Mesothelial cell of epicardium (in vitro differentiated cells): ENCODE results near the gene H6PD. TPM values are rescaled to one million over a fixed set of nuclear protein-coding genes. Genes with fewer than 3 reads are reported as not detected.

ENCODE experiments used
- DNase-seq, 2 experiments: peaks; one replicate each; pipeline ENCODE4 v3.0.0; 2021; ENCODE audit warnings: low spot score in 2 of 2; ENCODE audit not compliant: unreplicated experiment in 2 of 2
- H3K27ac Mint-ChIP-seq: 2 replicates; pipeline ENCODE4 v1.8.0; 2021; ENCODE audit warnings: mixed read lengths
- H3K27me3 Mint-ChIP-seq: 2 replicates; pipeline ENCODE4 v1.8.0; 2021; ENCODE audit warnings: low read depth, mixed read lengths
- H3K36me3 Mint-ChIP-seq: 2 replicates; pipeline ENCODE4 v1.8.0; 2021; ENCODE audit warnings: mixed read lengths
- H3K4me1 Mint-ChIP-seq: 2 replicates; pipeline ENCODE4 v1.8.0; 2021; ENCODE audit warnings: mixed read lengths
- H3K4me3 Mint-ChIP-seq: 2 replicates; pipeline ENCODE4 v1.8.0; 2021; ENCODE audit warnings: mild to moderate bottlenecking, moderate library complexity, mixed read lengths
- H3K9me3 Mint-ChIP-seq: 2 replicates; pipeline ENCODE4 v1.8.0; 2021; ENCODE audit warnings: mixed read lengths
- total RNA-seq: library from RNA; stranded (reverse); gene quantifications from 3 replicates; pipeline ENCODE4 v1.2.1, GENCODE V29; 2021
- TF ChIP-seq, protein P1 (sequence below): fragments of 200-600 bp; sonication (generic); IDR thresholded peaks from one replicate; pipeline ENCODE4 v1.5.0; 2021; ENCODE audit warnings: antibody characterized with exemption; ENCODE audit not compliant: unreplicated experiment

H6PD gene
- total RNA-seq, 1 donor from 2014 or later, result 73.1 TPM

DNA sequence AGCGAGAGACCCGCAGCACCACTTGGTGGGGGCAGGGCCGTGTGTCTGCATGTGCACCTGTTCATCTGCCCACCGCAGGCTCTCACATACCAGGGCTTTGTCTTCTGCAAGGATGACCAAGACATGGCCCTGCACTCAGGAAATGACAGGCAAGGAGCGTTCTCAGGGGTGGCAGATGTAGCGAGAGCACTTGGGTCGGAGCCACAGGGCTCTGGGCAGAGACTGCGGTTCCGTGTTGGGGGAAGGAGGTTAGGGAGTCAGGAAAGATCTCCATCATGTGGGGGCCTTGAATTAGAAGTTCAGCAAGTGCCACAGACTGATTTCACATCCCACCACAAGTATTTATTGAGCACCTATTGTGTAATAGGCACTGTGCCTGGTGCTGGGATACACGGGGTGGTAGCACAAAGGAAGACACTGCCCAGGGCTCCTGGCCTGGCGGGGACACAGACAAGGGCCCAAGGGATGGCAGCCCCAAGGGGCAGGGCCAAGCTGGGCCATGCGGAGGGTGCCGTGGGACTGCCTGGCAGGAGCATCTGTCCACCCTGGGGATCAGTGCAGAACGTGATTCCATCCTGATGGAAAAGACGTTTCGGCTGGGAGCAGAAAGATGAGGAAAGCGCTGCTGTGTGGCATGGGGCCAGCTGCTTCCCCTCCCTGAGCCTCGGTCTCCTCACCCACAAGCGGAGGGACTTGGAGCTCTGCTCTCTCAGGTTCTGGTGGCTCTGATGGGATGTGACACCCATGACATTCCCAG lies 46.7 kb downstream of the H6PD start:
- Mint-ChIP-seq H3K27me3 (peaks cover 4% of the 10 kb centered on the region), H3K4me1 (peaks cover 15% of the 10 kb centered on the region), H3K9me3 (peaks cover 17% of the 10 kb centered on the region), H3K4me3 (no peak overlapping the region), H3K36me3 (peaks cover 4% of the 10 kb centered on the region), H3K27ac (no peak overlapping the region)
- TF ChIP-seq, protein P1, sequence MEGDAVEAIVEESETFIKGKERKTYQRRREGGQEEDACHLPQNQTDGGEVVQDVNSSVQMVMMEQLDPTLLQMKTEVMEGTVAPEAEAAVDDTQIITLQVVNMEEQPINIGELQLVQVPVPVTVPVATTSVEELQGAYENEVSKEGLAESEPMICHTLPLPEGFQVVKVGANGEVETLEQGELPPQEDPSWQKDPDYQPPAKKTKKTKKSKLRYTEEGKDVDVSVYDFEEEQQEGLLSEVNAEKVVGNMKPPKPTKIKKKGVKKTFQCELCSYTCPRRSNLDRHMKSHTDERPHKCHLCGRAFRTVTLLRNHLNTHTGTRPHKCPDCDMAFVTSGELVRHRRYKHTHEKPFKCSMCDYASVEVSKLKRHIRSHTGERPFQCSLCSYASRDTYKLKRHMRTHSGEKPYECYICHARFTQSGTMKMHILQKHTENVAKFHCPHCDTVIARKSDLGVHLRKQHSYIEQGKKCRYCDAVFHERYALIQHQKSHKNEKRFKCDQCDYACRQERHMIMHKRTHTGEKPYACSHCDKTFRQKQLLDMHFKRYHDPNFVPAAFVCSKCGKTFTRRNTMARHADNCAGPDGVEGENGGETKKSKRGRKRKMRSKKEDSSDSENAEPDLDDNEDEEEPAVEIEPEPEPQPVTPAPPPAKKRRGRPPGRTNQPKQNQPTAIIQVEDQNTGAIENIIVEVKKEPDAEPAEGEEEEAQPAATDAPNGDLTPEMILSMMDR, result no peak
- no peak for DNase-seq

DNA sequence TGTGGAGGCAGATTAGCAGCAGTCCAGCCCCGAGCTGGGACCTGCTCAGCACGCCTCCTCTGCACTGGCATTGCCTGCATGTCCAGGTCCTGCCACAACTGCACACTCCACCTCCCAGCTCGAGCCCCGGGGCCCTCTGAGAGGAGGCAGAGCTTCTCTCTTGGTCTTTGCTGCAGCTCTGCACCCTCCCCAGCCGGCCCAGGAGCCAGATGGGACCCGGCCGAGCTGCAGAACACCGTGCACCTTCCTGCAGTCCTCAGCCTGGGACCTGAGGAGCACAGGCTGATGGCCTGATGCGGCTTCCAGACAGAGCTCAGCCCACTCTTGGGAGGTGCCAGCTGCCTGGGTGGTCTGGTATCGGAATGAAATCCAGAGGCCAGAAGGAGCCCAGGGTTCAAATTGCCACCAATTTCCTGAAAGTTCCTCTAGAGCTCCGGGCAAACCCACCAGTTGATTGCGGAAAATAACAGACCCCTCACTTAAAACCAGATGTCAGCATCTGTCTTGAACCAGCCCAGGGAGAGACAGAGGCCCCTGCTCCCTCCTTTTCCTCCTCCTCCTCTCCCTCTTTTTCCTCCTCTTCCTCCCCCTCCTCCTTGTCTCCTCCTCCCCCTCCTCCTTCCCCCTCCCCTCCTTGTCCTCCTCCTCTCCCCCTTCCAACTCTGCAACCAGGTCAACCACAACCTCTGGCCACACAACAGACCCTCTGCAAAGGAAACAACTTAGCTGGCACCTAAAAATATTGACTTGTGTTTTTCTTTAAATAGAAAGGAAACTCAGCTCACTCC lies 47.5 kb downstream of the H6PD start:
- Mint-ChIP-seq H3K27ac (no peak overlapping the region), H3K4me3 (no peak overlapping the region), H3K27me3 (peaks cover 4% of the 10 kb centered on the region), H3K4me1 (peaks cover 15% of the 10 kb centered on the region), H3K36me3 (peaks cover 4% of the 10 kb centered on the region), H3K9me3 (peaks cover 22% of the 10 kb centered on the region)
- TF ChIP-seq, protein P1, result no peak
- DNase-seq, result no peak

DNA sequence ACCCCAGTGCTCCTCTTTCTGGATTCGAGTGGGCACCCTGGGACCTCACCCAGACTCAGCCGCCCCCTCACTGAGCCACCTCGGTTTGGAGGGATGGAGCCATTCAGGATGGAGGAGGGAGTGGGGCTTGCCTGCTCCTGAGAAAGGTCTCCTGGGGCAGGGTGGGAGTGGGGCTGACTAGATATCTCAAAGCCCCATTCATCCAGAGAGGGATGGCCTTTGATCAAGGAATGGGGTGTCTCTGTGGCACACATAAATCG lies 48.1 kb downstream of the H6PD start:
- H3K9me3 Mint-ChIP-seq, result peaks cover 22% of the 10 kb centered on the region
- TF ChIP-seq, protein P1, result no peak
- no peak overlapping the region for H3K27ac Mint-ChIP-seq
- H3K4me1 Mint-ChIP-seq, result peaks cover 15% of the 10 kb centered on the region
- H3K4me3 Mint-ChIP-seq, result no peak overlapping the region
- no peak for DNase-seq
- peaks cover 4% of the 10 kb centered on the region for H3K36me3 Mint-ChIP-seq
- peaks cover 4% of the 10 kb centered on the region for H3K27me3 Mint-ChIP-seq

DNA sequence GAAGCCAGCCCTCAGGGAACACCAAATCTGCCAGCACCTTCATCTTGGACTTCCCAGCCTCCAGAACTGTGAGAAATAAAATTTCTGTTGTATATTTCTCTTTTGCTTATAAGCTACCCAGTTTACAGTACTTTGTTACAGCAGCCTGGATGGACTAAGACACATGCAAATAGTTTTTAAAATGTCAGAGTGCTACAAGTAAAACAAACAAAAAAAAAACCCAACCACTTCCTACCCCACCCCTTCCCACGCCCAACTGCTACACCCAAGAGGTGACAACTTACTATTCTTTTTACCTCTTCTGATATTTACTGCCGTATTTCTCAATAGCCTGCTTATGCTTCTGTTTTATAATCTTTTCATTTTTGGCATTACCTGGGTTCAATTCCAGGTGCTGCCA lies 49.5 kb downstream of the H6PD start:
- Mint-ChIP-seq H3K4me3 (no peak overlapping the region), H3K36me3 (peaks cover 8% of the 10 kb centered on the region), H3K27ac (no peak overlapping the region), H3K27me3 (peaks cover 4% of the 10 kb centered on the region), H3K9me3 (peaks cover 26% of the 10 kb centered on the region), H3K4me1 (peaks cover 11% of the 10 kb centered on the region)
- DNase-seq, result no peak
- TF ChIP-seq, protein P1, result no peak

DNA sequence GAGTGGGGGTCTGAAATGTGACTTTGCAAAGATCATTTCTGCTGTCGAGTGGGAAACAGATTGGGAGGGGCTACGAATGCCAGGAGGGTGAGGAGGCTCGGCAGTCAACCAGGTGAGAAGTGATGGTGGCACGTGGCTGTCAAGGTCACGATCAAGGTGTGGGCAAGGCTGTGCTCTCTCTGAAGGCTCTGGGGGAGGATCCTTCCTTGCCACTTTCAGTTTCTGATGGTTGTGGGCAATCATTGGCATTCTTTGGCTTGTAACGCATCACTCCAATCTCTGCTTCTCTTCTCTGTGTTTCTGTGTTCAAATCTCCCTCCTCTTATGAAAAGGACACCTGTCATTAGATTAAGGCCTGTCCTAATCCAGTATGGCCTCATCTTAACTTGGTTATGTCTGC lies 52.0 kb downstream of the H6PD start:
- peaks cover 8% of the 10 kb centered on the region for H3K36me3 Mint-ChIP-seq
- peaks cover under 1% of the 10 kb centered on the region for H3K4me1 Mint-ChIP-seq
- no peak overlapping the region for H3K27ac Mint-ChIP-seq
- H3K27me3 Mint-ChIP-seq, result no peaks in the 10 kb centered on the region
- TF ChIP-seq, protein P1, result no peak
- peaks cover 27% of the 10 kb centered on the region for H3K9me3 Mint-ChIP-seq
- DNase-seq, result no peak
- no peak overlapping the region for H3K4me3 Mint-ChIP-seq
